GM18507 (cell line): ENCODE data around the gene C5orf58.
A peak's percentile ranks its signal among the peaks of the same experiment; 100 is the strongest.

ENCODE experiments used
- DNase-seq: peaks from one replicate; pipeline ENCODE4 v3.0.0; 2011; ENCODE audit warnings: low read depth; ENCODE audit not compliant: insufficient read length; ENCODE audit errors: extremely low spot score
- FAIRE-seq: peaks from 2 replicates; lab custom pipeline; 2011; peaks lifted over from hg19 to GRCh38; lab: Jason Lieb, UNC

C5orf58 gene

GRCh38 chr5:170251462-170251861 is 18.7 kb downstream of the C5orf58 start:
- DNase-seq, result no peak
- FAIRE-seq, result no peak

GRCh38 chr5:170252109-170252508 is 19.3 kb downstream of the C5orf58 start:
- DNase-seq (no peak), FAIRE-seq (no peak)

GRCh38 chr5:170252720-170253350 is 20.1 kb downstream of the C5orf58 start:
- FAIRE-seq (no peak), DNase-seq (no peak)

- FAIRE-seq (peak; percentile 78), DNase-seq (peak; percentile 14)
Measured at GRCh38 chr5:170254056-170254455, 21.3 kb downstream of the C5orf58 start.

- DNase-seq, result no peak
Measured at GRCh38 chr5:170256571-170256970, 23.8 kb downstream of the C5orf58 start.

GRCh38 chr5:170257370-170257769 is 24.6 kb downstream of the C5orf58 start:
- DNase-seq (no peak), FAIRE-seq (no peak)

More at GRCh38 chr5:170256571-170256970, 23.8 kb downstream of the C5orf58 start:
- FAIRE-seq, result no peak

- no peak for FAIRE-seq
- DNase-seq, result no peak
Measured at GRCh38 chr5:170261528-170262043, 28.8 kb downstream of the C5orf58 start.

GRCh38 chr5:170262061-170263045 is 29.6 kb downstream of the C5orf58 start:
- DNase-seq (no peak), FAIRE-seq (no peak)

- DNase-seq, result no peak
- no peak for FAIRE-seq
Measured at GRCh38 chr5:170263906-170264305, 31.1 kb downstream of the C5orf58 start.

GRCh38 chr5:170265522-170265921 is 32.7 kb downstream of the C5orf58 start:
- DNase-seq (no peak), FAIRE-seq (no peak)

- FAIRE-seq, result no peak
- DNase-seq, result no peak
Measured at GRCh38 chr5:170266570-170267381, 34.0 kb downstream of the C5orf58 start.

- FAIRE-seq (peak; percentile 73), DNase-seq (peak; percentile 67)
Measured at GRCh38 chr5:170267431-170268152, 34.8 kb downstream of the C5orf58 start.

GRCh38 chr5:170268153-170268689 is 35.4 kb downstream of the C5orf58 start:
- FAIRE-seq, result no peak
- no peak for DNase-seq

- DNase-seq, result no peak
- FAIRE-seq, result no peak
Measured at GRCh38 chr5:170268884-170269283, 36.1 kb downstream of the C5orf58 start.

GRCh38 chr5:170269579-170269978 is 36.8 kb downstream of the C5orf58 start:
- FAIRE-seq (no peak), DNase-seq (no peak)

GRCh38 chr5:170270293-170271069 is 37.7 kb downstream of the C5orf58 start:
- no peak for FAIRE-seq
- no peak for DNase-seq

GRCh38 chr5:170273968-170274710 is 41.4 kb downstream of the C5orf58 start:
- no peak for DNase-seq
- no peak for FAIRE-seq
